ENCODE results near the gene PATL2. TPM values are rescaled to one million over a fixed set of nuclear protein-coding genes. Genes with fewer than 3 reads are reported as not detected.
A peak's percentile ranks its signal among the peaks of the same experiment; 100 is the strongest.
"Not testable (repeated sequence)": the region's sequence is repeated elsewhere in the genome, so short reads cannot be mapped to it uniquely, and the experiment has no call there.

PATL2 gene
- total RNA-seq = 1.7 TPM
- polyA plus RNA-seq = 0.57 TPM

DNA sequence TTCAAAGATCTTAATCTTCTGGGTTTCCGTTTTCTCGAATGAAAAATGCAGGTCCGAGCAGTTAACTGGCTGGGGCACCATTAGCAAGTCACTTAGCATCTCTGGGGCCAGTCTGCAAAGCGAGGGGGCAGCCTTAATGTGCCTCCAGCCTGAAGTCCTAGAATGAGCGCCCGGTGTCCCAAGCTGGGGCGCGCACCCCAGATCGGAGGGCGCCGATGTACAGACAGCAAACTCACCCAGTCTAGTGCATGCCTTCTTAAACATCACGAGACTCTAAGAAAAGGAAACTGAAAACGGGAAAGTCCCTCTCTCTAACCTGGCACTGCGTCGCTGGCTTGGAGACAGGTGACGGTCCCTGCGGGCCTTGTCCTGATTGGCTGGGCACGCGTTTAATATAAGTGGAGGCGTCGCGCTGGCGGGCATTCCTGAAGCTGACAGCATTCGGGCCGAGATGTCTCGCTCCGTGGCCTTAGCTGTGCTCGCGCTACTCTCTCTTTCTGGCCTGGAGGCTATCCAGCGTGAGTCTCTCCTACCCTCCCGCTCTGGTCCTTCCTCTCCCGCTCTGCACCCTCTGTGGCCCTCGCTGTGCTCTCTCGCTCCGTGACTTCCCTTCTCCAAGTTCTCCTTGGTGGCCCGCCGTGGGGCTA is at the start of gene PATL2, which contains the start of gene B2M:
Gene PATL2 (minus strand): TSS at position 228 of the 647 bp plus-strand sequence. CDS start 34,833 bp downstream, outside the sequence.
Gene B2M (plus strand): TSS at position 422 of the 647 bp plus-strand sequence. CDS start 30 bp downstream, at position 452.
- H3K4me3 ChIP-seq (ENCODE audit: low read depth, low read length) = peak within 1 kb of the TSS; percentile 89
- under 1% methylated on average over 37 of the region's 37 CpGs for WGBS
- DNase-seq (ENCODE audit: extremely low spot score) = peak; percentile 94
- H3K27ac ChIP-seq (ENCODE audit: low read depth) = peak within 1 kb of the TSS; percentile 99
- no peaks in the 10 kb centered on the region for H3K4me1 ChIP-seq (ENCODE audit: insufficient read depth)
- H3K36me3 ChIP-seq (ENCODE audit: insufficient read depth) = peaks cover 3% of the 10 kb centered on the region

- no peaks in the 10 kb centered on the region for H3K4me1 ChIP-seq (ENCODE audit: insufficient read depth)
- WGBS = 95% methylated on average over 1 of the region's 1 CpG
- H3K4me3 ChIP-seq (ENCODE audit: low read depth, low read length) = no peak overlapping the region
- H3K36me3 ChIP-seq (ENCODE audit: insufficient read depth) = no peaks in the 10 kb centered on the region
- no peak for DNase-seq (ENCODE audit: extremely low spot score)
- H3K27ac ChIP-seq (ENCODE audit: low read depth) = no peak overlapping the region
Observed at GRCh38 chr15:44753345-44753744, 42.2 kb upstream of the PATL2 start.

DNA sequence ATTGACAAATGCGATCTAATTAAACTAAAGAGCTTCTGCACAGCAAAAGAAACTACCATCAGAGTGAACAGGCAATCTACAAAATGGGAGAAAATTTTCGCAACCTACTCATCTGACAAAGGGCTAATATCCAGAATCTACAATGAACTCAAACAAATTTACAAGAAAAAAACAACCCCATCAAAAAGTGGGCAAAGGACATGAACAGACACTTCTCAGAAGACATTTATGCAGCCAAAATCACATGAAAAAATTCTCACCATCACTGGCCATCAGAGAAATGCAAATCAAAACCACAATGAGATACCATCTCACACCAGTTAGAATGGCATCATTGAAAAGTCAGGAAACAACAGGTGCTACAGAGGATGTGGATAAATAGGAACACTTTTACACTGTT is 32.3 kb upstream of the PATL2 start:
- H3K36me3 ChIP-seq (ENCODE audit: insufficient read depth); H3K4me1 ChIP-seq (ENCODE audit: insufficient read depth); DNase-seq (ENCODE audit: extremely low spot score); H3K4me3 ChIP-seq (ENCODE audit: low read depth, low read length); H3K27ac ChIP-seq (ENCODE audit: low read depth): not testable (repeated sequence)
- WGBS = 95% methylated on average over 1 of the region's 2 CpGs

DNA sequence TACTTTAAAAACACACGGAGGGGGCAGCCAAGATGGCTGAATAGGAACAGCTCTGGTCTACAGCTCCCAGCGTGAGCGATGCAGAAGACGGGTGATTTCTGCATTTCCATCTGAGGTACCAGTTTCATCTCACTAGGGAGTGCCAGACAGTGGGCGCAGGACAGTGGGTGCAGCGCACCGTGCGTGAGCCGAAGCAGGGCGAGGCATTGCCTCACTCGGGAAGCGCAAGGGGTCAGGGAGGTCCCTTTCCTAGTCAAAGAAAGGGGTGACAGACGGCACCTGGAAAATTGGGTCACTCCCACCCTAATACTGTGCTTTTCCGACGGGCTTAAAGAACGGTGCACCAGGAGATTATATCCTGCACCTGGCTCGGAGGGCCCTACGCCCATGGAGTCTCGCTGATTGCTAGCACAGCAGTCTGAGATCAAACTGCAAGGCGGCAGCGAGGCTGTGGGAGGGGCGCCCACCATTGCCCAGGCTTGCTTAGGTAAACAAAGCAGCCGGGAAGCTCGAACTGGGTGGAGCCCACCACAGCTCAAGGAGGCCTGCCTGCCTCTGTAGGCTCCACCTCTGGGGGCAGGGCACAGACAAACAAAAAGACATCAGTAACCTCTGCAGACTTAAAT is 28.2 kb upstream of the PATL2 start:
- not testable (repeated sequence) for H3K36me3 ChIP-seq (ENCODE audit: insufficient read depth); H3K27ac ChIP-seq (ENCODE audit: low read depth); H3K4me3 ChIP-seq (ENCODE audit: low read depth, low read length); H3K4me1 ChIP-seq (ENCODE audit: insufficient read depth); DNase-seq (ENCODE audit: extremely low spot score)
- 84% methylated on average over 22 of the region's 24 CpGs for WGBS

DNA sequence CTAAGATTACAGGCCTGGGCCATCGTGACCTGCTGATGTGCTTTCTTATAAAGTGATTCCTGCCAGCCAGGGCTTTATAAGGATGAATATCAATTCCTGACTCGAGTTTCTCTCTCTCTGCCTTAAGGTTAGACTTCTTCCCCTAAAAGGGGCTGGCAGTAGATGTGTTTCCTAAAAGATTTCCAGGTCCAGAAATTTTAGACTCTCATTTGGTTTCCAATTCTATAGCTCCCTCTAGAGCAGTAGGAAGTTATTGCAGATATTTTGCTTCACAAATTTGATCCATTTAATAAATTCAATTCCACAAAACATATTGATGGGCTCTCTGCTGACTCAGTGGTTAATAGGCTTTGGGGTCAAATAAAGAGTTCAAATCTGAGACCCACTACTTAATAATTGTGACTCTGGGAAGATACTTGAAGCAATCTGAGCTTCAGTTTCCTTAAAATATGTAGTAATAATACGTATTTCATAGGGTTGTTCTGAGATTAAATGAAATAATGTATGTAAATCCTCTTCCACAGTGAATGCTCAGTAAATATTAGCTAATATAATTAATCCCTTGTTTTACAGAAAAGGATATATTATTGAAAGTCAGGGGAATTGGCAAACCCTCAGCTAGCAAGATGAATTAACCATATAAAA is 27.3 kb upstream of the PATL2 start:
- H3K36me3 ChIP-seq (ENCODE audit: insufficient read depth) = no peaks in the 10 kb centered on the region
- H3K27ac ChIP-seq (ENCODE audit: low read depth) = no peak overlapping the region
- H3K4me3 ChIP-seq (ENCODE audit: low read depth, low read length) = no peak overlapping the region
- H3K4me1 ChIP-seq (ENCODE audit: insufficient read depth) = no peaks in the 10 kb centered on the region
- no peak for DNase-seq (ENCODE audit: extremely low spot score)
- 67% methylated on average over 3 of the region's 3 CpGs for WGBS

DNA sequence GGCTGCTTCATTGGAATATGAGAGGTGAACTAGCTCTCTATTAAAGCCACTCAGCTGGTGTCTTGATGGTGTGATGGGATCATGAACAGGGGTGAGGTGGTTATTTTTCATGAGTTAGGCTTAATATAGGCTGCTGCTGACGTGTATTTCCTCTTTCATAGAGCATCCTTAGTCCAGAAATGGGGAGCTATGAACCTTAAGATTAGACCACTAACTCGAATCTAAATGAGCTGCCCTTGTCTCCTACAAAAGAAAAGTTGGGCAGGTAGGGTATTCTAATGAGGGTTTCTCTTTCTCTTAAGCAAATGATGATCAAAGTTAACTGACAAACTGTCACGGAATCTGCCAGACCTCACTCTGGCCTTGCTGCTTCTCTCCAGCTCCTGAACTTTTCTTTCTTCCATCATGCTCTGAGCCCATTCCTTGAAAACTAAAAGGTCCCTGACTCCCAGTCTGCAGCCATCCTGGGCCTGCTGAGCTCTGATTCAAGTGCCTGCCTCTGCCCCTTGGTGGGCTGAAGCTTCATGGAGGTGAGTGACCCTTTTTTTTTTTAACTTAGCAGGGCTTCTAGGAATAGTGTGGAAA is 25.1 kb upstream of the PATL2 start, which contains the start of gene TRIM69:
Gene TRIM69 (plus strand): TSS at position 348 of the 585 bp plus-strand sequence. CDS start 177 bp downstream, at position 525.
- 85% methylated on average over 3 of the region's 3 CpGs for WGBS
- Histone ChIP-seq H3K4me3 (ENCODE audit: low read depth, low read length) (no peak within 1 kb of the TSS), H3K36me3 (ENCODE audit: insufficient read depth) (peaks cover 2% of the 10 kb centered on the region), H3K27ac (ENCODE audit: low read depth) (peak within 1 kb of the TSS; percentile 52), H3K4me1 (ENCODE audit: insufficient read depth) (no peaks in the 10 kb centered on the region)
- DNase-seq (ENCODE audit: extremely low spot score) = no peak

DNA sequence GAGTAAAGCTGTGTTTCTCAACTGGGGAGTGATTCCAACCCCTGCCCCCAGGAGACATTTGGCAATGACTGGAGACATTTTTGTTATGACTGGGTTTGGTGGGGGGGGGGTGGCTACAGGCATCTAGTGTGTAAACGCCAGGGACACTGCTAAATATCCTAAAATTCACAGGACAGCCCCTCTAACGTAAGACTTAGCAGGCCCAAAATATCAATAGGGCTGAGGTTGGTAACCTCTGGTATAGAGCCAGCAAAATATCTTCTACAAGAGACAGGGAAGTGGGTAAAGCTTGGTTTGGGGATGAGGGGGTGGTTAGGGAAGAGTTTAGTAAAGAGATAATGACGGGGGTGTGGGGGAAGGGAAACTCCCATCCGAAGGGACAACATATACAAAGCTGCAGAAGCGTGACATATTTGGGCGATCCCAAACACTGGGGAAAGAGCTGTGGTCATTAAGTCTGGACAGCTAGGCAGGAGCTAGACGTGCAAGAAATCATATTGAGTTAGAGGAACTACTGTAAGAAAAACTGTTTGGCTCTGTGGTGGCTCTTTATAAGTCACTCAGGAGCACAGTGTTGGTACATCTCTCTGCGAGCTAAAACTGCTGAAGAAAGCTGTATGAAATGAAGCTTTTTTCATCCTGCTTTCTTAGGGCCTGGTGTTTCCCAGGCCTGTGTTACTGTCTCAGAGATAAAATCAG is 24.5 kb upstream of the PATL2 start:
- no peak for DNase-seq (ENCODE audit: extremely low spot score)
- WGBS = 45% methylated on average over 8 of the region's 8 CpGs
- no peak overlapping the region for H3K4me3 ChIP-seq (ENCODE audit: low read depth, low read length)

DNA sequence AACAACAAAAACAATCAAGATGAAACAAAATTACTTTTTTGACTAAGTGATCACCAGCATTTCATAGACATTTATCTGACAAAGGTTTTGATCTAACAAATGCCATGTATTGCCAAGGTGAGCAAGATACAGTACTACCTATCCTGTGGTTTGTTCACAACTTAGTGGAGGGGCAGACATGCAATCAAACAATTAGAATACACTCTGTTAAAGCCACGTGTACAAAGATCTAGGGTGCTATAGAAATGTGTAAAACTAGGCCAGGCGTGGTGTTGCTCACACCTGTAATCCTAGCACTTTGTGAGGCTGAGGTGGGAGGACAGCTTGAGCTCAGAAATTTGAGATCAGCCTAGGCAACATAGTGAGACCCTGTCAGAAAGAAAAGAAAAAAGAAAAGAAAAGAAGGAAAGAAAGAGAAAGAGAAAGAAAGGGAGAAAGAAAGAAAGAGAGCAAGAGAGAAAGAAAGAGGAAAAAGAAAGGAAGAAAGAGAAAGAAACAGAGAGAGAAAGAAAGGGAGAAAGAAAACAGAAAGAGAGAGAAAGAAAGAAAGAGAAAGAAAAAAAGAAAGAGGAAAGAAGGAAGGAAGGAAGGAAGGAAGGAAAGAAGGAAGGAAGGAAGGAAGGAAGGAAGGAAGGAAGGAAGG is 23.8 kb upstream of the PATL2 start:
- H3K4me1 ChIP-seq (ENCODE audit: insufficient read depth) = no peaks in the 10 kb centered on the region
- peaks cover 2% of the 10 kb centered on the region for H3K36me3 ChIP-seq (ENCODE audit: insufficient read depth)
- H3K27ac ChIP-seq (ENCODE audit: low read depth) = peak overlapping the region; percentile 16
- no peak for DNase-seq (ENCODE audit: extremely low spot score)
- 75% methylated on average over 2 of the region's 2 CpGs for WGBS
- H3K4me3 ChIP-seq (ENCODE audit: low read depth, low read length) = no peak overlapping the region

More for the DNA sequence above, 24.5 kb upstream of the PATL2 start:
- H3K27ac ChIP-seq (ENCODE audit: low read depth) = peak overlapping the region; percentile 52
- no peaks in the 10 kb centered on the region for H3K4me1 ChIP-seq (ENCODE audit: insufficient read depth)
- H3K36me3 ChIP-seq (ENCODE audit: insufficient read depth) = peaks cover 2% of the 10 kb centered on the region

GRCh38 chr15:44729408-44730127 is 18.4 kb upstream of the PATL2 start:
- Histone ChIP-seq H3K4me3 (ENCODE audit: low read depth, low read length) (peak overlapping the region; percentile 67), H3K36me3 (ENCODE audit: insufficient read depth) (peaks cover 2% of the 10 kb centered on the region), H3K4me1 (ENCODE audit: insufficient read depth) (peaks cover 1% of the 10 kb centered on the region), H3K27ac (ENCODE audit: low read depth) (peak overlapping the region; percentile 99)
- DNase-seq (ENCODE audit: extremely low spot score) = no peak
- 5% methylated on average over 21 of the region's 21 CpGs for WGBS

DNA sequence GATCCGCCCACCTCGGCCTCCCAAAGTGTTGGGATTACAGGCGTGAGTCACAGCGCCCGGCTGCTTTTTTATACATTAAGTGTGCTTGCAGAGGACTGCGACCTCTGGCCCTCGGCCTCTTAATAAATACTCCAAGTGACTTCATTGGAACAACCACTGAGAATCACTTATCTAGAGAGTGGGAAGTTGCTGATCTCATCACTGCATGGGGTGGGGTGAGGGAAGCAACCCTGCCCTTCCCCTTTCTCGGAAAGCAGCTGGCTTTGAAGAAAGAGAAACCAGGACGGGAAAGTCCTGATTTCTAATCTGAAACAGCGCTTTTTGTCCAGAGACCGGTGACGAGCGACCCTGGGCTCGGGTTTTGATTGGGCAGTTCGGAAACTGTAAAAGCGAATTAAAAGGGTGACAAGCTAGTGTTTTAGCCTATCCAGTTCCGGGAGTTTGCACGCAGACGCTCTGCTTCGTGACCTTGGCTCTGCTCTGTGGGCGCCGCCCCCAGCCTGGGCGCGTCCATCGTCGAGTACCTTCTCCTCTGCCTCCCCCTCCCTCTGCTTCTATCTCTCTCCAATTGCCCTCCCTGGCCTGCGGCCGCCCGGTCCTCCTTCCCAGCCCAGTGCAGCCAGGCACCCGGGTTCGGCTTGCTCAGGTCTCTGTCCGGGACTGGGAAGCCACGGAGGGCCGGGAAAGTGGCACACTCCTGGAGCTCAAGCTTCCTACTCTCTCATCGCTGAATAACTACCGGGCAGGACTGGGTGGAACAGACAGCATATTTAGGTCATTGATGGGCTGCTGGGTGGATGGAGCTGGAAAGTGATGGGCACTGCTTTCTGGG is 17.7 kb upstream of the PATL2 start:
- Histone ChIP-seq H3K4me1 (ENCODE audit: insufficient read depth) (peaks cover 1% of the 10 kb centered on the region), H3K4me3 (ENCODE audit: low read depth, low read length) (peak overlapping the region; percentile 67)
- WGBS = under 1% methylated on average over 36 of the region's 36 CpGs

DNA sequence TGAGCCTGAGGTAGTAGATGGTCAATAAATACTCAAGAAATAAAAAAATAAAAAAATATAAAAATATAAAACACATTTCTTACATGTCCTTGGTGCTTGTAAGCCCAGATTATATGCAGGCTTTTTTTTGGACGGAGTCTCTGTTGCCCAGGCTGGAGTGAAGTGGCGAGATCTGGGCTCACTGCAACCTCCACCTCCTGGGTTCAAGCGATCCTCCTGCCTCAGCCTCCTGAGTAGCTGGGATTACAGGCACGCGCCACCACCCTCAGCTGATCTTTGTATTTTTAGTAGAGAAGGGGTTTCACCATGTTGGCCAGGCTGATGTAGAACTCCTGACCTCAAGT is 17.1 kb upstream of the PATL2 start:
- H3K4me1 ChIP-seq (ENCODE audit: insufficient read depth); DNase-seq (ENCODE audit: extremely low spot score); H3K36me3 ChIP-seq (ENCODE audit: insufficient read depth): not testable (repeated sequence)
- Histone ChIP-seq H3K4me3 (ENCODE audit: low read depth, low read length) (peak overlapping the region; percentile 36), H3K27ac (ENCODE audit: low read depth) (peak overlapping the region; percentile 93)
- WGBS = 59% methylated on average over 5 of the region's 5 CpGs

More for the DNA sequence above, 17.7 kb upstream of the PATL2 start:
- H3K36me3 ChIP-seq (ENCODE audit: insufficient read depth) = peaks cover 2% of the 10 kb centered on the region
- DNase-seq (ENCODE audit: extremely low spot score) = peak; percentile 98
- peak overlapping the region; percentile 99 for H3K27ac ChIP-seq (ENCODE audit: low read depth)

All from urinary bladder (tissue), 4 donors.